ENCODE measurements around the gene TAF4B.

The TAF4B gene

DNA sequence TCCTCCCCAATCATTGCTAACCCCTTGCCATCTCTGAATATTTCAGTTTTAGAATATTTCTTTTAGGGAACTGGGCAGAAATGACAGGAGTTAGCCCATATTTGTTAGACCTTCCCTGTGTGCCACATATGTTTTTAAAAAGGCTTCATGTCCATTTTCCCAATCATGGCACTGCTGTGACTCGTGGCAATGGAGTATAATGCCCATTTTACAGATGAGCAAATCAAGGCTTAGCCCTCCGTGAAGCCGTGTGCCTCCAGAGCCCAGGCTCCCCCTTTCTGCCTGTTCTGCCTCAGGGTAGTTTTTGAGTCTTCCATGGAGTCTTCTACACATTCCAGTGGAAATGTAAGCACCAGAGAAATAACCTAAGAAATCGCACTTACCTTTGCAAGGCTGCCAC, 192.0 kb downstream of the TAF4B start:
- DNase-seq (no peak), ATAC-seq (ENCODE audit: insufficient read depth, low read depth) (no peak)
- H3K4me1 ChIP-seq (ENCODE audit: insufficient read depth, low read length) = no peaks in the 10 kb centered on the region
- H2AFZ ChIP-seq (ENCODE audit: low read depth, low read length) = no peak overlapping the region
- no peaks in the 10 kb centered on the region for H3K79me2 ChIP-seq (ENCODE audit: insufficient read depth, low read length)
- no peaks in the 10 kb centered on the region for H3K9me3 ChIP-seq (ENCODE audit: insufficient read depth, low read length, severe bottlenecking)
- no peak overlapping the region for H3K9ac ChIP-seq (ENCODE audit: low read depth, low read length)
- H3K4me3 ChIP-seq (ENCODE audit: low read depth in 1 of 2, low read length in 2 of 2) = no peak overlapping the region
- no peaks in the 10 kb centered on the region for H4K20me1 ChIP-seq (ENCODE audit: insufficient read depth, low read length)
- no peak overlapping the region for H3K4me2 ChIP-seq (ENCODE audit: insufficient read depth, low read length)
- TF ChIP-seq EZH2 (IDR thresholded peaks at IDR 0.05; ENCODE audit: borderline replicate concordance, low read depth, low read length, severe bottlenecking) = no peak
- TF ChIP-seq, protein P1, sequence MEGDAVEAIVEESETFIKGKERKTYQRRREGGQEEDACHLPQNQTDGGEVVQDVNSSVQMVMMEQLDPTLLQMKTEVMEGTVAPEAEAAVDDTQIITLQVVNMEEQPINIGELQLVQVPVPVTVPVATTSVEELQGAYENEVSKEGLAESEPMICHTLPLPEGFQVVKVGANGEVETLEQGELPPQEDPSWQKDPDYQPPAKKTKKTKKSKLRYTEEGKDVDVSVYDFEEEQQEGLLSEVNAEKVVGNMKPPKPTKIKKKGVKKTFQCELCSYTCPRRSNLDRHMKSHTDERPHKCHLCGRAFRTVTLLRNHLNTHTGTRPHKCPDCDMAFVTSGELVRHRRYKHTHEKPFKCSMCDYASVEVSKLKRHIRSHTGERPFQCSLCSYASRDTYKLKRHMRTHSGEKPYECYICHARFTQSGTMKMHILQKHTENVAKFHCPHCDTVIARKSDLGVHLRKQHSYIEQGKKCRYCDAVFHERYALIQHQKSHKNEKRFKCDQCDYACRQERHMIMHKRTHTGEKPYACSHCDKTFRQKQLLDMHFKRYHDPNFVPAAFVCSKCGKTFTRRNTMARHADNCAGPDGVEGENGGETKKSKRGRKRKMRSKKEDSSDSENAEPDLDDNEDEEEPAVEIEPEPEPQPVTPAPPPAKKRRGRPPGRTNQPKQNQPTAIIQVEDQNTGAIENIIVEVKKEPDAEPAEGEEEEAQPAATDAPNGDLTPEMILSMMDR (IDR thresholded peaks at IDR 0.05; ENCODE audit: borderline replicate concordance, extremely low read depth, low read length, poor library complexity, severe bottlenecking) = no peak
- H3K27ac ChIP-seq (ENCODE audit: low read length) = no peak overlapping the region
- no peaks in the 10 kb centered on the region for H3K27me3 ChIP-seq (ENCODE audit: insufficient read depth, low read length, poor library complexity)
- H3K36me3 ChIP-seq (ENCODE audit: insufficient read depth, low read length) = no peaks in the 10 kb centered on the region

DNA sequence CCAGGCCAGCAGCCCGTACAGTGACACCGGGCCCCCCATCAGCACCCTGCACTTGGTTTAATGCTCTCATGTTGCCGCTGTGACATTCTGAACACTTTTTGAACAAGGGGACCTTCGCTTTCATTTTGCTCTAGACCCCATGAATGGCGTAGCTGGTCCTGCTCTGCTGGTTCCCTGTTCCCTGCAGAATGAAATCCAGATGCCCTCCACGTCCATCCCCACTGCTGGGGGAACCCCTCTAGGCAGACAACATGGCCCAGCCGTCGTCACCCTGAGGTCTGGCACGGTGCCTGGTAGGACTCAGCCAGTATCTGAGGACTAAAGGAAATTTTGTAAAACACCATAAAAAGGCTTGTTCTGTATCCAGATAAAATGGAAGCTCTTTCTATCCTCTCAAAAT, 193.5 kb downstream of the TAF4B start:
- Histone ChIP-seq H3K36me3 (ENCODE audit: insufficient read depth, low read length) (no peaks in the 10 kb centered on the region), H3K9ac (ENCODE audit: low read depth, low read length) (no peak overlapping the region), H3K79me2 (ENCODE audit: insufficient read depth, low read length) (no peaks in the 10 kb centered on the region), H3K4me3 (ENCODE audit: low read depth in 1 of 2, low read length in 2 of 2) (no peak overlapping the region), H3K9me3 (ENCODE audit: insufficient read depth, low read length, severe bottlenecking) (no peaks in the 10 kb centered on the region), H2AFZ (ENCODE audit: low read depth, low read length) (no peak overlapping the region), H3K27me3 (ENCODE audit: insufficient read depth, low read length, poor library complexity) (no peaks in the 10 kb centered on the region), H4K20me1 (ENCODE audit: insufficient read depth, low read length) (no peaks in the 10 kb centered on the region), H3K4me2 (ENCODE audit: insufficient read depth, low read length) (no peak overlapping the region), H3K27ac (ENCODE audit: low read length) (no peak overlapping the region), H3K4me1 (ENCODE audit: insufficient read depth, low read length) (no peaks in the 10 kb centered on the region)
- no peak for TF ChIP-seq EZH2 (IDR thresholded peaks at IDR 0.05; ENCODE audit: borderline replicate concordance, low read depth, low read length, severe bottlenecking)
- TF ChIP-seq, protein P1 (IDR thresholded peaks at IDR 0.05; ENCODE audit: borderline replicate concordance, extremely low read depth, low read length, poor library complexity, severe bottlenecking) = no peak
- ATAC-seq (ENCODE audit: insufficient read depth, low read depth) = no peak
- no peak for DNase-seq

DNA sequence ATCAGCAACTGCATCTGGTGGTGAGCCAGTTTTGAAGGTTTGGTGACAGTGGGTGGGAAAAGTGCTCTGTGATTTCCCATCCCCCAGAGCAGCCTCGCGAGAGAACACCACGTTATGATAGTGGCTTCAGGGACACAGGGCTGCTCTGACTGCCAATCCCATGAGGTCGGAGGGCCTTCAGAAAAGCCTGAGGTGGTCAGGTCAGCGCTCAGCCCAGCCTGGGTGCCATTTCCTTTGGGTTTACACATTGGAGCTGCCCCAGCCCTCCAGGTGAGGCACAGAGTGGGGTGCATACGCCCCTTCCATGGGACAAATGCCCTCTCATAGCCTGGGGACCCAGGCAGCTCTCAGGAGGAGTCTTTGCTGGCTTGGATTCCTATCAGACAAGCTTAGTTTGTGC, 195.3 kb downstream of the TAF4B start:
- Histone ChIP-seq H3K9me3 (ENCODE audit: insufficient read depth, low read length, severe bottlenecking) (no peaks in the 10 kb centered on the region), H3K27me3 (ENCODE audit: insufficient read depth, low read length, poor library complexity) (no peaks in the 10 kb centered on the region), H3K27ac (ENCODE audit: low read length) (no peak overlapping the region), H2AFZ (ENCODE audit: low read depth, low read length) (no peak overlapping the region), H3K4me2 (ENCODE audit: insufficient read depth, low read length) (no peak overlapping the region), H3K9ac (ENCODE audit: low read depth, low read length) (no peak overlapping the region), H3K4me1 (ENCODE audit: insufficient read depth, low read length) (peaks cover 3% of the 10 kb centered on the region; the same call in 1 of the 2 replicates), H3K4me3 (ENCODE audit: low read depth in 1 of 2, low read length in 2 of 2) (no peak overlapping the region), H3K36me3 (ENCODE audit: insufficient read depth, low read length) (no peaks in the 10 kb centered on the region), H3K79me2 (ENCODE audit: insufficient read depth, low read length) (no peaks in the 10 kb centered on the region), H4K20me1 (ENCODE audit: insufficient read depth, low read length) (no peaks in the 10 kb centered on the region)
- no peak for DNase-seq
- no peak for ATAC-seq (ENCODE audit: insufficient read depth, low read depth)
- no peak for TF ChIP-seq EZH2 (IDR thresholded peaks at IDR 0.05; ENCODE audit: borderline replicate concordance, low read depth, low read length, severe bottlenecking)
- TF ChIP-seq, protein P1 (IDR thresholded peaks at IDR 0.05; ENCODE audit: borderline replicate concordance, extremely low read depth, low read length, poor library complexity, severe bottlenecking) = no peak

DNA sequence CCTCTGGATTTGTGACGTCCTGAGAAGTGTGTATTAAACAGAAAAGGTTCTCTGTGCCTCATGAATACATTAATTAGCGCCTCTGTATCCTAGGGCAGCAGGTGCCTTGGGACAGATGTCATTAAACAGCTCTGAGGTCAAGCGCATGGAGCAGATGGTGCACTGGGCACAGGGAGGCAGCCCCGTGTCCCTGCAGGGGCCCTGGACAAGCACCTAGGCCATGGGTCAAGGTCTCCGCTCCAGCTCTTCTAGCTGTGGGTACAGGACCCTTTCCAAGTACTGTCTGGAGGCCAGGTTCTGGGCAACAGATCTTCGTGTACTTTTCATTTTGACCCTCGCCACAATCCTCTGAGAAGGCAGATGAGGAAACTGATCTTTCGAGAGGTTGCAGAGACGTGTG, 195.7 kb downstream of the TAF4B start:
- Histone ChIP-seq H3K27me3 (ENCODE audit: insufficient read depth, low read length, poor library complexity) (no peaks in the 10 kb centered on the region), H2AFZ (ENCODE audit: low read depth, low read length) (no peak overlapping the region), H3K4me3 (ENCODE audit: low read depth in 1 of 2, low read length in 2 of 2) (no peak overlapping the region), H3K79me2 (ENCODE audit: insufficient read depth, low read length) (no peaks in the 10 kb centered on the region), H3K9me3 (ENCODE audit: insufficient read depth, low read length, severe bottlenecking) (no peaks in the 10 kb centered on the region), H3K36me3 (ENCODE audit: insufficient read depth, low read length) (no peaks in the 10 kb centered on the region), H3K4me1 (ENCODE audit: insufficient read depth, low read length) (peaks cover 3% of the 10 kb centered on the region; the same call in 1 of the 2 replicates), H4K20me1 (ENCODE audit: insufficient read depth, low read length) (no peaks in the 10 kb centered on the region), H3K4me2 (ENCODE audit: insufficient read depth, low read length) (no peak overlapping the region), H3K27ac (ENCODE audit: low read length) (no peak overlapping the region), H3K9ac (ENCODE audit: low read depth, low read length) (no peak overlapping the region)
- DNase-seq = no peak
- ATAC-seq (ENCODE audit: insufficient read depth, low read depth) = no peak
- TF ChIP-seq, protein P1 (IDR thresholded peaks at IDR 0.05; ENCODE audit: borderline replicate concordance, extremely low read depth, low read length, poor library complexity, severe bottlenecking) = no peak
- TF ChIP-seq EZH2 (IDR thresholded peaks at IDR 0.05; ENCODE audit: borderline replicate concordance, low read depth, low read length, severe bottlenecking) = no peak
